GM23248 (cell line): ENCODE measurements around the gene PLPP3. TPM values are rescaled to one million over a fixed set of nuclear protein-coding genes. Genes with fewer than 3 reads are reported as not detected.

Experiments used
- DNase-seq: peaks from one replicate; pipeline ENCODE4 v3.0.0-alpha.2; 2015
- H2AFZ ChIP-seq: fragments of 200-600 bp; sonication (generic); 2 replicates; pipeline ENCODE4 v1.6.1; 2016; ENCODE audit warnings: antibody characterized with exemption
- H3F3A ChIP-seq: fragments of 200-600 bp; sonication (generic); 2 replicates; pipeline ENCODE4 v1.6.1; 2016; ENCODE audit warnings: mild to moderate bottlenecking, antibody characterized with exemption, mixed run types; ENCODE audit not compliant: insufficient read depth
- H3K27ac ChIP-seq: fragments of 200-600 bp; sonication (generic); 2 replicates; pipeline ENCODE4 v1.5.1; 2016; ENCODE audit warnings: mild to moderate bottlenecking
- H3K27me3 ChIP-seq: fragments of 200-600 bp; sonication (generic); replicated peaks from 2 replicates; pipeline ENCODE4 v1.6.1; 2016; ENCODE audit warnings: mild to moderate bottlenecking; ENCODE audit not compliant: insufficient read depth
- H3K36me3 ChIP-seq: fragments of 200-600 bp; sonication (generic); 2 replicates; pipeline ENCODE4 v1.6.1; 2016; ENCODE audit warnings: low read depth, mild to moderate bottlenecking
- H3K4me1 ChIP-seq: fragments of 200-600 bp; sonication (generic); 2 replicates; pipeline ENCODE4 v1.6.1; 2016; ENCODE audit warnings: mild to moderate bottlenecking; ENCODE audit not compliant: insufficient read depth
- H3K4me2 ChIP-seq: fragments of 200-600 bp; sonication (generic); one replicate; pipeline ENCODE4 v1.6.1; 2016; ENCODE audit warnings: mild to moderate bottlenecking; ENCODE audit not compliant: unreplicated experiment
- H3K4me3 ChIP-seq: fragments of 200-600 bp; sonication (generic); 2 replicates; pipeline ENCODE4 v1.5.1; 2016; ENCODE audit warnings: mild to moderate bottlenecking
- H3K79me2 ChIP-seq: fragments of 200-600 bp; sonication (generic); 2 replicates; pipeline ENCODE4 v1.6.1; 2016; ENCODE audit warnings: mild to moderate bottlenecking; ENCODE audit not compliant: insufficient read depth
- H3K9ac ChIP-seq: fragments of 200-600 bp; sonication (generic); 2 replicates; pipeline ENCODE4 v1.6.1; 2016; ENCODE audit warnings: mild to moderate bottlenecking
- H3K9me2 ChIP-seq: fragments of 200-600 bp; sonication (generic); 2 replicates; pipeline ENCODE4 v1.6.1; 2016; ENCODE audit warnings: mixed run types, mild to moderate bottlenecking, moderate library complexity; ENCODE audit not compliant: insufficient read depth
- H3K9me3 ChIP-seq: fragments of 200-600 bp; sonication (generic); one replicate; pipeline ENCODE4 v1.6.1; 2017; ENCODE audit warnings: low read depth
- H4K20me1 ChIP-seq: fragments of 200-600 bp; sonication (generic); 2 replicates; pipeline ENCODE4 v1.6.0; 2016; ENCODE audit not compliant: insufficient read depth
- EZH2 ChIP-seq: fragments of 200-600 bp; sonication (generic); IDR thresholded peaks from 2 replicates; pipeline ENCODE4 v1.6.1; 2018; ENCODE audit warnings: antibody characterized with exemption, mild to moderate bottlenecking; ENCODE audit not compliant: insufficient read depth, poor library complexity, severe bottlenecking
- EZH2phosphoT487 ChIP-seq: fragments of 200-600 bp; sonication (generic); IDR thresholded peaks from 2 replicates; pipeline ENCODE4 v1.6.1; 2018; ENCODE audit warnings: antibody characterized with exemption, moderate library complexity, mild to moderate bottlenecking, low read depth; ENCODE audit not compliant: insufficient read depth
- whole genome bisulfite sequencing, 2 experiments: methylation state at CpG; one replicate each; pipeline ENCODE4 v1.1.6; 2015 to 2017; ENCODE audit warnings: low lambda C conversion rate in 2 of 2, low coverage in 1 of 2; ENCODE audit errors: missing lambda C conversion rate in 2 of 2; 5-methylcytosine and 5-hydroxymethylcytosine counted together
- in situ Hi-C: fragments of 300-500 bp; cut with MboI; formaldehyde crosslinking; loops from 2 replicates; pipeline ENCODE4 v1.15.0; 2020
- polyA plus RNA-seq: library from polyadenylated mRNA; unstranded; fragments of >200 nt; fragmentation: Nextera tagmentation; extraction: Ambion mirVana; gene quantifications from 2 replicates; pipeline ENCODE4 v1.2.1, GENCODE V29; 2016
- total RNA-seq: library from RNA; depleted of rRNA; stranded (reverse); fragments of >200 nt; shearing (Covaris generic); gene quantifications from 2 replicates; pipeline ENCODE4 v1.2.3, GENCODE V29; 2014

PLPP3 gene
- total and polyA plus RNA-seq, 2 experiments from 2014 or later: 80.1 to 156 TPM

- Histone ChIP-seq H3K36me3 (no peaks in the 10 kb centered on the region), H3K4me1 (peaks cover 3% of the 10 kb centered on the region; the same call in 1 of the 2 replicates), H3F3A (0 out of 2 replicates have a peak, but pooled peaks cover 5% of the 10 kb centered on the region), H2AFZ (no peak overlapping the region), H3K27me3 (no peaks in the 10 kb centered on the region), H3K9me3 (no peaks in the 10 kb centered on the region), H3K79me2 (no peaks in the 10 kb centered on the region), H3K4me2 (no peak overlapping the region), H4K20me1 (no peaks in the 10 kb centered on the region), H3K4me3 (no peak overlapping the region), H3K9me2 (no peaks in the 10 kb centered on the region), H3K27ac (no peak overlapping the region), H3K9ac (no peak overlapping the region)
- WGBS, 2 experiments: 81 to 85% methylated on average over 5 of the region's 5 CpGs
- in situ Hi-C loops: loop anchor here (10.0 to 25.0 kb wide), 3 partner anchors 874 to 1449 kb away; no protein-coding TSS in a partner anchor
- TF ChIP-seq EZH2phosphoT487 (no peak), EZH2 (no peak)
- DNase-seq: peak; percentile 47
Measured at GRCh38 chr1:56585985-56586384, 6.6 kb upstream of the PLPP3 start.

DNA sequence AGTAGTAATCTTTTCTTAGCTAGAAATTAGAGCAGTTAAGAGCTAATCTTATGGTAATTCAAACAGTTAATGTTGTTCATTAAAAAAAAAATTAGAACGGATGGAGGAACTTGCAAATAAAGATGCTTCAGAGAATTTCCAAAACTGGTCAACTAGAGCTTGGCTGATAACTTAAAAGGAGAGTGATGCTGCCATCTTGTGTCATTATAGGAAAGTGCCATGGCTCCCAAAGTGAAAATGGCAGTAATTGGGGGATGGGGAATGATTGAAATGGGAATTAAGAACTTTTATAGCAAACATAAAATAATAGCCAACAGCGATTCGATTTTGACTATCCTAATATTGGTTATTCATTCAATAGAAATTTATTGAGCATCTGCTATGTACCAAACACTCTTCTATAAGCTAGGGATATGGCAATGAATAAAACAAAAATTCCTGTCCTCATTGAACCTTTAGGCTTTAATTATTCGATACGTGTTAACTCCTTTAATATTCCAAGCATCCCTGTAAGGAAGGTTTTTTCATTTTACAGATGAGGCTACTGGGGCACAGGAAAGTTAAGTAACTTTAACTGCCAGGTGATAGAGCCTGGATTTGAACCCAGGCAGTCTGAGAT lies 5.7 kb upstream of the PLPP3 start:
- Histone ChIP-seq H3K79me2 (no peaks in the 10 kb centered on the region), H3K4me1 (peaks cover 6% of the 10 kb centered on the region; the same call in 1 of the 2 replicates), H3K4me3 (no peak overlapping the region), H3K27ac (no peak overlapping the region), H3K27me3 (no peaks in the 10 kb centered on the region), H3K36me3 (no peaks in the 10 kb centered on the region), H3K4me2 (no peak overlapping the region), H4K20me1 (no peaks in the 10 kb centered on the region), H3F3A (peaks cover 5% of the 10 kb centered on the region; the same call in 1 of the 2 replicates), H2AFZ (no peak overlapping the region), H3K9me2 (no peaks in the 10 kb centered on the region), H3K9me3 (no peaks in the 10 kb centered on the region), H3K9ac (no peak overlapping the region)
- peak; percentile 81 for DNase-seq
- 29 to 33% methylated on average over 5 of the region's 5 CpGs for WGBS, 2 experiments
- in situ Hi-C loops: loop anchor here (10.0 to 25.0 kb wide), 3 partner anchors 873 to 1448 kb away; no protein-coding TSS in a partner anchor
- TF ChIP-seq EZH2 (no peak), EZH2phosphoT487 (no peak)

GRCh38 chr1:56583957-56584468 lies 4.7 kb upstream of the PLPP3 start:
- Histone ChIP-seq H3K36me3 (no peaks in the 10 kb centered on the region), H3K27ac (no peak overlapping the region), H3K9me2 (no peaks in the 10 kb centered on the region), H3F3A (peaks cover 9% of the 10 kb centered on the region; the same call in 1 of the 2 replicates), H3K4me2 (no peak overlapping the region), H3K79me2 (peaks cover under 1% of the 10 kb centered on the region; the same call in 1 of the 2 replicates), H2AFZ (no peak overlapping the region), H3K4me3 (no peak overlapping the region), H3K9ac (no peak overlapping the region), H4K20me1 (no peaks in the 10 kb centered on the region), H3K4me1 (peaks cover 10% of the 10 kb centered on the region; the same call in 1 of the 2 replicates), H3K9me3 (no peaks in the 10 kb centered on the region), H3K27me3 (no peaks in the 10 kb centered on the region)
- in situ Hi-C loops: loop anchor here (10.0 to 25.0 kb wide), 3 partner anchors 872 to 1447 kb away; no protein-coding TSS in a partner anchor
- DNase-seq: no peak
- 74% methylated on average over 2 of the region's 2 CpGs for WGBS, 2 experiments
- TF ChIP-seq EZH2phosphoT487 (no peak), EZH2 (no peak)

- peaks cover 13% of the 10 kb centered on the region; the same call in 1 of the 2 replicates for H3K4me1 ChIP-seq
- in situ Hi-C loops: loop anchor here (10.0 to 25.0 kb wide), 3 partner anchors 868 to 1443 kb away; no protein-coding TSS in a partner anchor
- no peaks in the 10 kb centered on the region for H3K9me2 ChIP-seq
- no peak overlapping the region for H2AFZ ChIP-seq
- H3K79me2 ChIP-seq: peaks cover 33% of the 10 kb centered on the region
- H3K27me3 ChIP-seq: no peaks in the 10 kb centered on the region
- no peak for TF ChIP-seq EZH2phosphoT487
- TF ChIP-seq EZH2: no peak
- WGBS, 2 experiments: 86 to 90% methylated on average over 10 of the region's 10 CpGs
- no peak overlapping the region for H3K9ac ChIP-seq
- peaks cover 9% of the 10 kb centered on the region; the same call in 1 of the 2 replicates for H4K20me1 ChIP-seq
- no peaks in the 10 kb centered on the region for H3K36me3 ChIP-seq
- no peak for DNase-seq
- H3K9me3 ChIP-seq: no peaks in the 10 kb centered on the region
- H3K4me3 ChIP-seq: no peak overlapping the region
- no peak overlapping the region for H3K27ac ChIP-seq
- H3F3A ChIP-seq: peaks cover 16% of the 10 kb centered on the region; the same call in 1 of the 2 replicates
- H3K4me2 ChIP-seq: no peak overlapping the region
Measured at GRCh38 chr1:56580771-56581170, 1.4 kb upstream of the PLPP3 start.
